CD14-positive monocyte (primary cell): ENCODE data around the gene POP4. TPM values are rescaled to one million over a fixed set of nuclear protein-coding genes. Genes with fewer than 3 reads are reported as not detected.
"Not testable (repeated sequence)": the region's sequence is repeated elsewhere in the genome, so short reads cannot be mapped to it uniquely, and the experiment has no call there.

ENCODE experiments used
- DNase-seq, 3 donors: peaks; one replicate each; pipeline ENCODE4 v3.0.0-alpha.2; 2011 to 2022
- H2AFZ ChIP-seq: 2 replicates; pipeline ENCODE4 v1.6.0; 2012; ENCODE audit warnings: mild to moderate bottlenecking, low read depth, low read length, inconsistent platforms; ENCODE audit not compliant: insufficient read depth, poor library complexity, severe bottlenecking
- H3K27ac ChIP-seq, 2 donors: 1 replicate in 1 of 2; 2 replicates in 1 of 2; pipeline ENCODE4 v1.5.1; 2012 to 2013; ENCODE audit warnings: low read length in 2 of 2, control low read depth in 1 of 2, inconsistent platforms in 1 of 2, low read depth in 1 of 2, mild to moderate bottlenecking in 1 of 2
- H3K27me3 ChIP-seq, 2 donors: one replicate each; pipeline versions ENCODE4 v1.6.0 to v1.6.1; 2011 to 2013; ENCODE audit warnings: low read length in 2 of 2; ENCODE audit not compliant: control insufficient read depth in 2 of 2, insufficient read depth in 2 of 2
- H3K36me3 ChIP-seq, 2 donors: replicated peaks in 1 of 2; 1 replicate in 1 of 2; 2 replicates in 1 of 2; pipeline versions ENCODE4 v1.5.1 to v1.6.1; 2012 to 2013; ENCODE audit warnings: low read length in 2 of 2, control low read depth in 1 of 2, inconsistent platforms in 1 of 2, mild to moderate bottlenecking in 1 of 2; ENCODE audit not compliant: insufficient read depth in 2 of 2, control insufficient read depth in 1 of 2
- H3K4me1 ChIP-seq, 2 donors: 1 replicate in 1 of 2; 2 replicates in 1 of 2; pipeline versions ENCODE4 v1.5.1 to v1.6.1; 2012 to 2013; ENCODE audit warnings: low read length in 2 of 2, control low read depth in 1 of 2, inconsistent platforms in 1 of 2, mild to moderate bottlenecking in 1 of 2, moderate library complexity in 1 of 2; ENCODE audit not compliant: insufficient read depth in 2 of 2, control insufficient read depth in 1 of 2
- H3K4me2 ChIP-seq: replicated peaks from 2 replicates; pipeline ENCODE3; 2012; ENCODE audit warnings: low read length, moderate library complexity, mild to moderate bottlenecking; ENCODE audit not compliant: poor library complexity, severe bottlenecking; ENCODE audit errors: extremely low read depth
- H3K4me3 ChIP-seq, 3 experiments: fragments of 200-600 bp in 1 of 3; sonication (generic) in 1 of 3; replicated peaks in 1 of 3; 1 replicate in 2 of 3; 2 replicates in 1 of 3; pipeline ENCODE4 v1.5.1; 2011 to 2013; ENCODE audit warnings: low read length in 3 of 3, mild to moderate bottlenecking in 3 of 3, control low read depth in 2 of 3, low read depth in 2 of 3, inconsistent platforms in 1 of 3, moderate library complexity in 1 of 3
- H3K79me2 ChIP-seq: 2 replicates; pipeline ENCODE4 v1.6.0; 2012; ENCODE audit warnings: mild to moderate bottlenecking, control low read depth, inconsistent platforms, low read length, moderate library complexity; ENCODE audit not compliant: insufficient read depth
- H3K9ac ChIP-seq: 2 replicates; pipeline ENCODE4 v1.6.0; 2017; ENCODE audit warnings: low read length, mild to moderate bottlenecking; ENCODE audit not compliant: insufficient read depth, poor library complexity, severe bottlenecking
- H3K9me3 ChIP-seq, 2 donors: replicated peaks in 1 of 2; 1 replicate in 1 of 2; 2 replicates in 1 of 2; pipeline versions ENCODE4 v1.5.1 to v1.6.1; 2012 to 2013; ENCODE audit warnings: low read length in 2 of 2, control low read depth in 1 of 2; ENCODE audit not compliant: control insufficient read depth in 1 of 2, insufficient read depth in 1 of 2
- H4K20me1 ChIP-seq: 2 replicates; pipeline ENCODE4 v1.6.0; 2012; ENCODE audit warnings: mild to moderate bottlenecking, low read length, control low read depth, moderate library complexity; ENCODE audit not compliant: insufficient read depth
- H3K27ac Mint-ChIP-seq, 7 donors: one replicate each; pipeline ENCODE4 v1.8.0; 2020; ENCODE audit warnings: mild to moderate bottlenecking in 7 of 7, mixed read lengths in 7 of 7, moderate library complexity in 6 of 7, inconsistent platforms in 2 of 7
- H3K27me3 Mint-ChIP-seq, 3 donors: one replicate each; pipeline ENCODE4 v1.8.0; 2021 to 2022; ENCODE audit warnings: low read depth in 3 of 3, mild to moderate bottlenecking in 3 of 3, mixed read lengths in 3 of 3, moderate library complexity in 3 of 3, inconsistent platforms in 1 of 3
- H3K36me3 Mint-ChIP-seq, 2 donors: one replicate each; pipeline ENCODE4 v1.8.0; 2020; ENCODE audit warnings: mixed read lengths in 2 of 2, inconsistent platforms in 1 of 2, mild to moderate bottlenecking in 1 of 2
- H3K4me1 Mint-ChIP-seq: one replicate; pipeline ENCODE4 v1.8.0; 2020; ENCODE audit warnings: mild to moderate bottlenecking, mixed read lengths
- H3K4me3 Mint-ChIP-seq, 2 donors: one replicate each; pipeline ENCODE4 v1.8.0; 2020; ENCODE audit warnings: mild to moderate bottlenecking in 2 of 2, mixed read lengths in 2 of 2, moderate library complexity in 1 of 2
- H3K9me3 Mint-ChIP-seq, 7 donors: one replicate each; pipeline ENCODE4 v1.8.0; 2020 to 2022; ENCODE audit warnings: mixed read lengths in 7 of 7, mild to moderate bottlenecking in 6 of 7, moderate library complexity in 6 of 7, inconsistent platforms in 2 of 7
- WGBS: methylation state at CpG from one replicate; pipeline ENCODE4 v1.1.5; 2013; ENCODE audit warnings: missing lambda C conversion rate; ENCODE audit not compliant: insufficient coverage; 5-methylcytosine and 5-hydroxymethylcytosine counted together
- intact Hi-C, 2 donors: fragments of 100-400 bp; cut with micrococcal nuclease; formaldehyde crosslinking; loops; one replicate each; pipeline versions ENCODE4 v1.15.0 to v1.15.1; 2023
- polyA minus RNA-seq: library from RNA; depleted of rRNA, polyadenylated mRNA; stranded (reverse); fragments of >200 nt; gene quantifications from 2 replicates; pipeline ENCODE4 v1.2.3, GENCODE V29; 2012
- polyA plus RNA-seq, 3 donors: library from polyadenylated mRNA; depleted of rRNA in 1 of 3; unstranded in 2 of 3; stranded (reverse) in 1 of 3; fragments of 300-500 nt in 2 of 3; fragments of >200 nt in 1 of 3; fragmentation: Illumina TruSeq in 2 of 3; gene quantifications; 1 replicate in 2 of 3; 2 replicates in 1 of 3; pipeline ENCODE4 v1.2.3, GENCODE V29; 2012 to 2021
- total RNA-seq, 12 experiments: library from RNA in 1 of 12; stranded (reverse) in 1 of 12; fragments of 120-200 nt in 1 of 12; gene quantifications; one replicate each; pipeline ENCODE4 v1.2.4 and lab custom pipeline; 2013 to 2026; ENCODE audit warnings: mixed read lengths in 6 of 12, inconsistent platforms in 1 of 12
- TF ChIP-seq, protein P1 (sequence below): fragments of 200-600 bp; IDR thresholded peaks from one replicate; pipeline ENCODE4 v1.8.0; 2022; ENCODE audit warnings: antibody characterized with exemption, mild to moderate bottlenecking

POP4 gene
- 105 TPM for total RNA-seq (2013)
- 100 to 1,000 TPM in 2 of 3 donors, 10 to 100 TPM in 1; 49.9 to 162 (median 161) TPM for polyA plus RNA-seq
- 46.0 and 74.9 TPM in 2 replicates for polyA minus RNA-seq
- total RNA-seq (lab: John Stamatoyannopoulos, UW): 8.7 to 18.8 (median 10.8) reads per million in 11 experiments

DNA sequence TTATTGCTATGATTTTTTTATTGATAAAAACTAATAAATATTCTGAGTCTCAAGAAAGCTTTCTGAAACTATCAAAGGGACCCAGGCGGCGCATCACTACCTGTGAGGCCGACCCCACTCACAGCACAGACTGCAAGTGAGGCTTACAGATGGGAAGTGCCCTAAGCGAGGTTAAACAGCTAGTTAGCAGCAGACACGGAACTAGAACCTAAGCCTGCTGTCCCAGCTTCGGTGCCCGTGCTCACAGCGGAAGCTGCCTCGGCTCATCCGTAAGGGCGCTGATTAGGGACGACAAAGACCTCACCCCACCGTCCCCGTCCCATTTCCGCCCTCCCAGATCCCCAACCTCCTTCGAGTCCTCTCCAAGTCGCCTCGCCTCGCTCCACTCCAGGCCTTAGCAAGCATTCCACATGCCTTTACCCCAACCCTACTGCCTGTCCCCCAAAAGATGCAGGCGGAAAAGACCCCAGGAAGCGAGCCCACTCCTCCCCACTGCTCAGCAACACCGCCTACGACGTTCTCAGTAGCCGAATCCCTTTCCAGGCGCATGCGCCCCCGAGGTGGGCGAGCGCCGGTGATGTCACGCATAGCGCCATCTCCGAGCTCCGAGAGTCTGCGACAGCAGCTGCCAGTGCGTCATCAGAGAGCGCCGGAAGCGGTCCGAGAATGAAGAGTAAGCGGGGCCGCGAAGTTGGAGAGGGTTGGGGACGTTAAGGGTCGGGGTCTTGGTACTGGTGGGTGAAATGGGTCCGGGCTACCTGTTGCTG is at the start of gene POP4:
Gene POP4, plus strand, starts transcription at position 631 of the 767 bp plus-strand sequence. Its CDS starts 36 bp downstream, at position 667.
- Histone ChIP-seq H3K27ac (peak within 1 kb of the TSS; percentile 96 to 99), H2AFZ (peak within 1 kb of the TSS; percentile 86), H3K4me3 (peak within 1 kb of the TSS; percentile 62 to 92 (median 87)), H3K9ac (peak within 1 kb of the TSS; percentile 94), H4K20me1 (no peaks in the 10 kb centered on the region), H3K4me2 (peak within 1 kb of the TSS; percentile 84), H3K79me2 (peaks cover 21% of the 10 kb centered on the region), H3K9me3 (no peaks in the 10 kb centered on the region), H3K27me3 (no peaks in the 10 kb centered on the region), H3K4me1 (peaks cover 13% of the 10 kb centered on the region in 2 donors), H3K36me3 (peaks cover 9 to 25% of the 10 kb centered on the region in 2 donors)
- TF ChIP-seq, protein P1, sequence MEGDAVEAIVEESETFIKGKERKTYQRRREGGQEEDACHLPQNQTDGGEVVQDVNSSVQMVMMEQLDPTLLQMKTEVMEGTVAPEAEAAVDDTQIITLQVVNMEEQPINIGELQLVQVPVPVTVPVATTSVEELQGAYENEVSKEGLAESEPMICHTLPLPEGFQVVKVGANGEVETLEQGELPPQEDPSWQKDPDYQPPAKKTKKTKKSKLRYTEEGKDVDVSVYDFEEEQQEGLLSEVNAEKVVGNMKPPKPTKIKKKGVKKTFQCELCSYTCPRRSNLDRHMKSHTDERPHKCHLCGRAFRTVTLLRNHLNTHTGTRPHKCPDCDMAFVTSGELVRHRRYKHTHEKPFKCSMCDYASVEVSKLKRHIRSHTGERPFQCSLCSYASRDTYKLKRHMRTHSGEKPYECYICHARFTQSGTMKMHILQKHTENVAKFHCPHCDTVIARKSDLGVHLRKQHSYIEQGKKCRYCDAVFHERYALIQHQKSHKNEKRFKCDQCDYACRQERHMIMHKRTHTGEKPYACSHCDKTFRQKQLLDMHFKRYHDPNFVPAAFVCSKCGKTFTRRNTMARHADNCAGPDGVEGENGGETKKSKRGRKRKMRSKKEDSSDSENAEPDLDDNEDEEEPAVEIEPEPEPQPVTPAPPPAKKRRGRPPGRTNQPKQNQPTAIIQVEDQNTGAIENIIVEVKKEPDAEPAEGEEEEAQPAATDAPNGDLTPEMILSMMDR: no peak
- peaks cover 19% of the 10 kb centered on the region in 2 donors for H3K36me3 Mint-ChIP-seq
- no peaks in the 10 kb centered on the region for H3K9me3 Mint-ChIP-seq
- peak within 1 kb of the TSS; percentile 99 to 100 for H3K4me3 Mint-ChIP-seq
- WGBS: 0% methylated on average over 45 of the region's 47 CpGs
- intact Hi-C loops: loop anchor here (5.0 to 10.0 kb wide), 6 partner anchors 111 to 1811 kb away; partner anchors contain the start of genes URI1 (in 2 of the 2), C19orf12 (in 1 of the 2) and UQCRFS1 (in 1 of the 2)
- H3K27me3 Mint-ChIP-seq: peaks cover 0 to 2% (median 1%) of the 10 kb centered on the region in 3 donors
- H3K4me1 Mint-ChIP-seq: peaks cover 16% of the 10 kb centered on the region
- peak; percentile 96 to 98 (median 97) for DNase-seq
- peak within 1 kb of the TSS; percentile 98 to 100 (median 100) for H3K27ac Mint-ChIP-seq

GRCh38 chr19:29559110-29559509 is 47.0 kb upstream of the POP4 start:
- H3K27ac Mint-ChIP-seq, H3K4me1 ChIP-seq, H4K20me1 ChIP-seq, H3K36me3 ChIP-seq, H3K4me1 Mint-ChIP-seq, H3K79me2 ChIP-seq, H3K4me3 ChIP-seq, H3K4me3 Mint-ChIP-seq, H3K27ac ChIP-seq, intact Hi-C loops, H2AFZ ChIP-seq, DNase-seq, H3K36me3 Mint-ChIP-seq, H3K27me3 ChIP-seq, H3K27me3 Mint-ChIP-seq, H3K9ac ChIP-seq, H3K4me2 ChIP-seq: not testable (repeated sequence)
- WGBS: no CpG with 5 or more reads among the region's 2 CpGs
- H3K9me3 ChIP-seq: peaks cover 10 to 11% of the 10 kb centered on the region in 2 donors
- peaks cover 13 to 40% (median 21%) of the 10 kb centered on the region in 7 donors for H3K9me3 Mint-ChIP-seq
